Forelimb muscle (tissue), 1 donor: ENCODE measurements around the gene IL6R. TPM values are rescaled to one million over a fixed set of nuclear protein-coding genes. Genes with fewer than 3 reads are reported as not detected.

ENCODE experiments used
- DNase-seq: peaks from one replicate; pipeline ENCODE4 v3.0.0-alpha.2; 2013; ENCODE audit warnings: low read depth
- polyA plus RNA-seq: library from polyadenylated mRNA; unstranded; fragments of 120-200 nt; gene quantifications from one replicate; pipeline ENCODE4 v1.2.1, GENCODE V29; 2013; ENCODE audit not compliant: insufficient read length

Gene IL6R
- polyA plus RNA-seq, 1 donor, result 7.1 TPM

GRCh38 chr1:154427173-154428139 lies 22.3 kb downstream of the IL6R start:
- no peak for DNase-seq

- DNase-seq, result no peak
These were observed 24.0 kb downstream of the IL6R start for GRCh38 chr1:154429118-154429517.

- DNase-seq, result no peak
These were observed 24.9 kb downstream of the IL6R start for GRCh38 chr1:154429841-154430611.

GRCh38 chr1:154430903-154431302 lies 25.8 kb downstream of the IL6R start:
- no peak for DNase-seq

- no peak for DNase-seq
These were observed 26.6 kb downstream of the IL6R start for GRCh38 chr1:154431586-154432373.

- no peak for DNase-seq
These were observed 28.1 kb downstream of the IL6R start for GRCh38 chr1:154433161-154433764.

GRCh38 chr1:154434346-154435085 lies 29.4 kb downstream of the IL6R start:
- DNase-seq, result peak; percentile 40

GRCh38 chr1:154435599-154436200 lies 30.6 kb downstream of the IL6R start:
- no peak for DNase-seq

GRCh38 chr1:154436433-154436832 lies 31.3 kb downstream of the IL6R start:
- no peak for DNase-seq

GRCh38 chr1:154440036-154440804 lies 35.1 kb downstream of the IL6R start:
- no peak for DNase-seq

GRCh38 chr1:154441241-154441888 lies 36.2 kb downstream of the IL6R start:
- no peak for DNase-seq

- DNase-seq, result no peak
These were observed 37.0 kb downstream of the IL6R start for GRCh38 chr1:154442006-154442740.

GRCh38 chr1:154443274-154444013 lies 38.3 kb downstream of the IL6R start:
- DNase-seq, result no peak

- no peak for DNase-seq
These were observed 39.9 kb downstream of the IL6R start for GRCh38 chr1:154445040-154445472.

- DNase-seq, result no peak
These were observed 41.1 kb downstream of the IL6R start for GRCh38 chr1:154446292-154446691.

GRCh38 chr1:154446789-154447188 lies 41.6 kb downstream of the IL6R start:
- no peak for DNase-seq

- peak; percentile 86 for DNase-seq
These were observed 43.2 kb downstream of the IL6R start for GRCh38 chr1:154448331-154448811.
